HEK293T (cell line): ENCODE measurements around the gene COL23A1.

Experiments used
- ARNT ChIP-seq: fragments of 450-650 bp; IDR thresholded peaks from 2 replicates; pipeline ENCODE4 v1.6.1; 2017; ENCODE audit warnings: mild to moderate bottlenecking
- BHLHE40 ChIP-seq: fragments of 450-650 bp; IDR thresholded peaks from 2 replicates; pipeline ENCODE4 v1.6.1; 2016; ENCODE audit warnings: mild to moderate bottlenecking, moderate library complexity, borderline replicate concordance
- CTBP1 ChIP-seq: fragments of 450-650 bp; IDR thresholded peaks from 2 replicates; pipeline ENCODE4 v1.6.1; 2016; ENCODE audit warnings: borderline replicate concordance
- ELF4 ChIP-seq: fragments of 450-650 bp; IDR thresholded peaks from 2 replicates; pipeline ENCODE4 v1.6.1; 2017; ENCODE audit warnings: antibody characterized with exemption
- FOXA1 ChIP-seq: fragments of 450-650 bp; IDR thresholded peaks from 2 replicates; pipeline ENCODE4 v1.6.1; 2016; ENCODE audit warnings: mild to moderate bottlenecking
- FOXK2 ChIP-seq: fragments of 450-650 bp; IDR thresholded peaks from 2 replicates; pipeline ENCODE4 v1.6.1; 2016; ENCODE audit warnings: mild to moderate bottlenecking
- FOXM1 ChIP-seq: fragments of 450-650 bp; IDR thresholded peaks from 2 replicates; pipeline ENCODE4 v1.6.1; 2017; ENCODE audit warnings: mild to moderate bottlenecking, borderline replicate concordance
- LEF1 ChIP-seq: fragments of 450-650 bp; IDR thresholded peaks from 2 replicates; pipeline ENCODE4 v1.6.1; 2017; ENCODE audit warnings: mild to moderate bottlenecking, borderline replicate concordance
- SP1 ChIP-seq: fragments of 450-650 bp; IDR thresholded peaks from 2 replicates; pipeline ENCODE4 v1.6.1; 2017
- SUZ12 ChIP-seq: fragments of 450-650 bp; IDR thresholded peaks from 2 replicates; pipeline ENCODE4 v1.6.1; 2016; ENCODE audit warnings: mild to moderate bottlenecking
- ZNF384 ChIP-seq: fragments of 450-650 bp; IDR thresholded peaks from 2 replicates; pipeline ENCODE4 v1.6.1; 2016
- TF ChIP-seq, protein P1 (sequence below): fragments of 450-650 bp; IDR thresholded peaks from 2 replicates; pipeline ENCODE4 v1.6.1; 2016

DNA sequence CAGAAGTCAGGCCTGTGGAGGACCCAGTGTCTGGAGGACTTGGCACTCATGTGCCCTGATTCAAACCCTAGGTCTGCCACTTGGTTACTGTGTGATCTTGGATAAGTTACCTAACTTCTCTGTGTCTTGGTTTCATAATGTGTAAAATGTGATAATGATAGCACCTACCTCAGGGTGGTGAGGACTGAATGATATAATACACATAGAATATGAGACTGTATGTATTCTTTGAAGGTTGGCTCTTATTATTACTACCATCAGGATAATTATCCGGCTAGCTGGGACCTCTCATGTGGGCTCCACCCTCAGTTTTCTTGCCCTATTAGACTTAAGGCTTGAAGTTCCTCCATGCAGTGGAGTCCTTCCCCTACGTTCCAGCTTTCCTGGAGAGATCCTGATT is 172.2 kb downstream of the COL23A1 start:
- TF ChIP-seq FOXA1 = no peak
- no peak for TF ChIP-seq ELF4
- TF ChIP-seq SP1 = no peak
- TF ChIP-seq SUZ12 = no peak
- TF ChIP-seq BHLHE40 = no peak
- TF ChIP-seq ZNF384 = no peak
- TF ChIP-seq ARNT = no peak
- TF ChIP-seq LEF1 = no peak
- TF ChIP-seq, protein P1, sequence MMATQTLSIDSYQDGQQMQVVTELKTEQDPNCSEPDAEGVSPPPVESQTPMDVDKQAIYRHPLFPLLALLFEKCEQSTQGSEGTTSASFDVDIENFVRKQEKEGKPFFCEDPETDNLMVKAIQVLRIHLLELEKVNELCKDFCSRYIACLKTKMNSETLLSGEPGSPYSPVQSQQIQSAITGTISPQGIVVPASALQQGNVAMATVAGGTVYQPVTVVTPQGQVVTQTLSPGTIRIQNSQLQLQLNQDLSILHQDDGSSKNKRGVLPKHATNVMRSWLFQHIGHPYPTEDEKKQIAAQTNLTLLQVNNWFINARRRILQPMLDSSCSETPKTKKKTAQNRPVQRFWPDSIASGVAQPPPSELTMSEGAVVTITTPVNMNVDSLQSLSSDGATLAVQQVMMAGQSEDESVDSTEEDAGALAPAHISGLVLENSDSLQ = no peak
- TF ChIP-seq CTBP1 = no peak
- TF ChIP-seq FOXM1 = no peak
- no peak for TF ChIP-seq FOXK2
